Stimulated activated CD8-positive, alpha-beta memory T cell treated with anti-CD3 and anti-CD28 coated beads, Interleukin-2, amount 100 ng/mL, for 48 hours (primary cell): Measurements from ENCODE around the gene A1CF.

Experiments
- DNase-seq, 2 donors: peaks; one replicate each; pipeline ENCODE4 v3.0.0-alpha.2; 2020; ENCODE audit warnings: low read depth in 2 of 2

A1CF gene

DNA sequence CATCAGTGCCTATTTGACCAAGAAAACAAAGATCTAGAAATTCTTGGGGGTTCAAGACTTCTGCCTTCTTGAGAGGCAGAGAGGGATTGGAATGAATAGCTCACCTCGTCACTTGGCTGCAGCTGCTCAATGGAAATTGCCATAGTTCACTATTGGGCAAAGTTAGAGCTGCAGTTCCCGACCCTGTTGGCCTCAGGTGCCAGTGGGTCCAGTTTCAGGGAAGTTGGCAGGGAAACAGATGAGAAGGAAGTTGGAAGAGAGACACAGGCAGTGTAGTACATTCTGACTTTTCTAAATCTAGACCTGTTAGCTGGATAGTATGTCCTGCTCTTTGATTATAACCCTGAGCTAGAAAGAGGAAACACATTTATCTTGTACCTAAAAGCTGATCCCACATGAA, 19.1 kb downstream of the A1CF start:
- no peak for DNase-seq

DNA sequence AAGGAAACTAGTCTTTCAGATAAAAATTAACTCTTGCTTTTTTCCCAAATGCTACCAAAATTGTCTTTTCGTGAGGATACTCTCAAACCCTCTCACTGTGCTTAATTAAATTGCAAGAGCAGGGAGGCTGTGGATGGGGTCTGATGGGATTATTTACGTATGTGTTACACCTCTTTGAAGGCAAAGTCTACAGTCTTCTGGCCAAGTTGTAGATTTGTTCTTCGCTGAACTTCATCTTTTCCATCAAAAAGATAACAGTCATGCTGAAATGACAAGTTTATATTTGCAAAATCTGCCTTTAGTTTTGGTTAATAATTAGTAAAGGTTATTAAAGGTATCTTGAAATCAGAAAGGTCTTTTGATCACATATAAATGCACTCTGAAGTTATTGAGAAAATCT, 22.7 kb downstream of the A1CF start:
- no peak for DNase-seq

DNA sequence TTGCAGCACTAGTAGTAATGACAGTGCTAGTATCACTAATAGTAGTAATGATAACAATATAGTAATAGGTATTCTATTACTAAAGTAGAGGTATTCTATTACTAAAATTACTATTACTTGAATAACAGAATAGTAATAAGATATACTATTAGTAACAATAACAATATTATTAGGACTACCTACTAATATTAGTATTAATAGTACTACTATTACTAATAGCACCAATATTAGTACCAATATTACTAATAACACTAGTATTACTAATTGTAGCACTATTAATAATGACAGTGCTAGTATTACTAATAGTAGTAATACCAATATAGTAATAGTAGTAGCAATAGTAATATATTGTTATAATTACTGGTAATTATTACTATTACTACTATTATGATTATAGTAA, 24.1 kb downstream of the A1CF start:
- no peak for DNase-seq

DNA sequence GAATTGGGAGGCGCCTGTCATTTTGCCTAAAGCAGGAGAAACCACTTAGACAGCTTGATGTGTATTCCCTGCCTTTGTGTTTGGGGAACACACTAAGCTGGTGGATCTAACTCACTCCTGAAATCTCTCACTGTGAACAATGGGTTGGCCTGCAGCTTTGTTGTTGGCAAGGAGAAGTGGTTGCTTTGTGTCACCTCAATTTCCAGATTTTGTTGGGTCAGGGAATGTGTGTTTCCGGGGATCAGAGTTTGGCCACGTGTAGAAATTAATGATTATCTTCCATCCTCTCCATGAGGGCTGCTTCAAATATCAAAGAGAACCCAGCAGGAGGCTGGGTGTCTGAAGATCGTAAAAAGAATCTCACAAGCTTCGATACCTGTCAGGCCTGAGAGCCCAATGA, 27.8 kb downstream of the A1CF start:
- no peak for DNase-seq

DNA sequence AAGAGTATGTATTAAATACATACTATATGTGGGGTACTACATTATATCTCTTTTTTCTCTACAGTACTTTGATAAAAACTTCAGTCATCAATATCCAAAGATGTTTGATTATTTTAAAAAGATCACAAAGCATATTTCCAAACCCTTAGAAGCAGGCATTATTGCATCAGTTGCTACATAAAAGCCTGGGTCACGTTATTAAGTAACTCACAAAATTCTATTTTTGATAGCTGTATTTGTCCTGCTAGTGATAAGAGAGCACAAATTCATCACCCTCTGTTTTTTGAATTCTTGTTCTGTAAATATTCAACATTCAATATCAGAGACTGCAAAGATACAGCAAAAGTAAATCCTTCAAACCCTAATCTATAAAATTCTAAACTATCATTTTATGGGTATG, 30.0 kb downstream of the A1CF start:
- DNase-seq: no peak

DNA sequence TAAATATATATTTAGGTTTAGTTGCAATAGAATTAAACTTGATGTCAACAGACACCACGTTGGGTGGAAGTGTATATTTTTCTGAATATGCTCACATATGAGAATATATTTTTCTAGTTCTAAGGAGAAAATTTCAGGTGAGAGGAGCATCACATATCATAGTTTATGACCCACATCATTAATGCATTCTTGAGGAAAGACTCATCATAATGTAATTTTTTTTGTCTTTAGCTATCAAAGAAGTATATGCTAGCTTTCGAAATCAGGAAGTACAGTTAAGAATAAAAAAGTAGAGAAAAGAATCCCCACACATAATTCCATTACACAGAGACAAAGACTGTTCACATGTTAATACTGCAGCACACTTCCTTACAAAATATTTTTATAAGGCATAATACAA, 30.4 kb downstream of the A1CF start:
- no peak for DNase-seq

DNA sequence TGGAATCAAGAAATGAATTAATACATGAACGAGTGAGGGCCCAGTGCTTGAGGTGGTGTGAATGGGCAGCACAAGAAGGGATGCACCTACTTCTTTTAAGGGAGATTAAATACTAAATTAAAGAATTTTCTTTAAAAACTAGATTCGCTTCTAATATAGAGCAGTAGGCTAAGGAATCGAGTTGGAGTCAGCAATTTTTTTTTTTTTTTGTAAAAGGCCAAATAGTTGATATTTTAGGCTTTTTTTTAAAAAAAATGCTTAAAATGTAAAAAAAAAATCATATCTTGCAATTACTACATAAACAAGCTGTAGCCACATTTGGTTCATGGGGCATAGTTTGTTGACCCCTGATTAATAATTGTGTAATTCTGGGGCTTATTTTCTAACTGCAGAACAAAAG, 31.9 kb downstream of the A1CF start:
- no peak for DNase-seq

DNA sequence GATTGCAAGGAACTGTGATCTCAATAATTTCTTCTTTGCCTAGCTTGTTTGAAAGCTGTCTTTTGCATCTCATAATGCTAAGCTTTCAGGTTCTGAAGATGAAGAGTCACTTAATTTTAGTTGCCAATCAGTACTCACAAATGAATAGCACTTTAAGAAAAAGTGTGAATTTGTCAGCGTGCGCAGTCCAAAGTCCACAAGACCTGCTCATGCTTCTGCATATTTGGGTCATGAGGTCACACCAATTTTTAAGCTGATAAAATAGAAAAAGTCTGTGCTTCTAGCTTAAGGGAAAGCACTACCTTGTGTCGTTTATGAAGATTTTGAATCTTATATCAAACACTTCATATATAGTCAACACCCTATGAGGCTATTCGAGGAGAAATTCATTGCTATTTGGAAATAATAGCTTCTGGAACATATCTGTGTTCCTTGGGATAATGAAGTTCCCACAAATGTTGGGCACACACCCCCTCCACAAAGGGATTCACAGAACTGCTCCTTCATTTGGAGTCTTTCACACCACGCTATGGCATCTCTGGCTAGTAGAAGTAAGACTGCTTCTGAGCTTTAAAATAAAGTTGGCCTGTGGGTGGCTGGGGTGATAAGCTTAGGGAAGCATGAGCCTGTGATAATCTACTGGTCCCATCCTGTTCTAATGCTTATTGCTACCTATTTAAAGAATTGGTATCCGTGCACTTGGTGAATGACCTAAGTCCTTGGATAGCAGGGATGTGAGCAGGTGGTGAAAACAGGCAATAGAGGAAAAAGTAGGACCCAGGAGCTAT, 33.3 kb downstream of the A1CF start:
- no peak for DNase-seq

DNA sequence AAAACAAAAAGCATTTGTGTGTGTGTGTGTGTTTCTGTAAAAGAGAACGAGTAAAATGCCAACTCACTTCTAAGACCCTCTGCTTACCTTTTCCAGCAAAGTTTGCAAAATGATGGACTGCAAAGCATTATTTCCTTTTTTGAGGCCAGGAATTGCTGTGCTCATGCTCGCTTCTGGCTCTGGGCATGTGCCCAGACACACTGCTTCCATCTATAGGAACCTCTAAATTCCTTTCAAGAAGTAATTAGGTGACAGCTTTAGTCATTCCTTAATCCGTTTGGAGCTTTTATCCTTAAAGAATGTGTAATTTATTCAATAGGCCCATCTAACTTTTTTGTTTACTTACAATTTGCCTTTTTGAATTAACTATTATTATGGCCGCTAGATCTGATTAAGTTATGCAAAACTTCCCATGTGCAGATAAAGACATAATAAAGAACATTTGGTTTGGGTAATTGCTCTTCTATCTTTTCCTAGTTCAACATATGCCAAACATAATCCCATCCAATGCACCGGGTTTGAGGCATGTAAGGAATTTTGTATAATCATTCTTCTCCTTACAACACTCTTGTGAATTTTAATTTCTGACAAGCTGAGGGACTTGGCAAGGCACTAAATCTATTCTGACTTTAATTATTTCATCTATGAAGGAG, 34.7 kb downstream of the A1CF start:
- DNase-seq: no peak

DNA sequence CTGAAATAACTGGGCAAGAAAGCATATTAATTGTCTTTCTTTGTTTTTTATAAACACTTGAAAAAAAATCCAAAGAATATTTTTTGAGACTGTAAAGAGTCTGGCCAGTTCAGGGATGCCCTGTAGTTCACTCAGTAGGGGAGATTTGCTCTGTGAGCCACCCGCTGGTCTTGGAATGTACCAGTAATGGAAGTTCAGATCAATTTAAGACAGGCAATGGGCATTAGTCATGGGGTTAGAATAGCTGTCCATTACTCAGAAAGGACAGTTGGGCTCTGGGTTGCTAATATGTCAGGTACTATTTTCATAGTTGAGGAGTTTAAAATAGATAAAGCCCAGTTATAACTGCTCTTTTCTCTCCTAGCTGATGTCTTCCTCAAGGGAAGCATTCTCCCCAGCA, 38.7 kb downstream of the A1CF start:
- no peak for DNase-seq

DNA sequence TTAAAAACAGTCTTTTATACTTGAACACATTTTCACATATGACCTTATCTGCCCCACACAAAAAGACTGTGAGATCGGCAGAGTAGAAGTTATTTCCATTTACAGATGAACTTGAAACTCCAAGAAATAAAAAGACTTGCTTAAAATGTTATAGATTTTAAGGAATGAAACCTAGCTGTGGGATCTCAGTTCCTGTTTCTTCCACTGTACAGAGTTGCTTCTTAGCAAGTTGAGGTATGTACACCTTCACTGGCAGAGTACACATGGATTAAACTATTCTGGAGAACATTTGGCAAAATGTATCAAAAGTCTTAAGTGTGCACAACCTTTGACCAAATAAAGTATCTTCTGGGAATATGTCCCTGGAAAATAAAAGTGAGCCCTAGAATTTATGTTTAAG, 48.3 kb downstream of the A1CF start:
- DNase-seq: no peak

DNA sequence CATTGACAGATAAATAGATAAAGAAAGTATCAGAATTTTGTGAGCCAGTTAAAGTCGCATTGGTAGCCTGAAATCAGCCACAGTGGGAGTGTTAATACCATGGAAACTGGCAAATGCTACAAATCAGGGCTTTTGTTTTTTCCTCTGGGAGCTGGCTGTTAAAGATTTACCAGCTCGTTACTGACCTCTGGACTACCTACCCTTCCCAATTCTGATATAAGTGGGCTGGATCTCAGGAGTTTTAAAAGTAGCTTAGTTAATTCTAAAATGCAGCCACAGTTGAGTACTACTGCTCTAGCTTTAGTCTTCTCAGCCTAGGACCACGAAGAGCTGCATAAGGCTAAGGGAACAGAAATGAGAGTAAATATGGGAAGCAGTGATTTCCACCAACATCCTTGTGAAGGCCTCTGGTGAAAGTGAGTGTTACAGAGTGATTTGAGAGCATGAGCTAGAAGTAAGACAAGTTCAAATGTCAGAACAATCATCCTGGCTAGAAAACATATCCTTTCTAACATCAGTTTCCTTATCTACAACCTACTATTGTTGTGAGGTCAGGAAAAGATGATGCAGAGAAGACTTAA, 53.2 kb downstream of the A1CF start:
- no peak for DNase-seq

DNA sequence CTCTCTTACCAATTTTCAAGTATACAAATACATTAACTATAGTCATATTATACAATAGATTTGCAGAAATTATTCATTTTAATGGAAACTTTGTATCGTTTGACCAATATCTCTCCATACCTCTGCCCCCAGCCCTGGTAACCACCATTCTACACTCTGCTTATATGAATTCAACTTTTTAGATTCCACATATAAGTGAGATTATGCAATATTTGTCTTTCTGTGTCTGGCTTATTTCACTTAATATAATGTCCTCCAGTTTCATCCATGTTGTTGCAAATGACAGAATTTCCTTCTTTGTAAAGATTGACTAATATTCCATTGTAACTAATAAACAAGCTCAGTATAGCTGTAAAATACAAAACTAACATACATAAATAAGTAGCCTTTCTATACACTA, 55.4 kb downstream of the A1CF start:
- no peak for DNase-seq

DNA sequence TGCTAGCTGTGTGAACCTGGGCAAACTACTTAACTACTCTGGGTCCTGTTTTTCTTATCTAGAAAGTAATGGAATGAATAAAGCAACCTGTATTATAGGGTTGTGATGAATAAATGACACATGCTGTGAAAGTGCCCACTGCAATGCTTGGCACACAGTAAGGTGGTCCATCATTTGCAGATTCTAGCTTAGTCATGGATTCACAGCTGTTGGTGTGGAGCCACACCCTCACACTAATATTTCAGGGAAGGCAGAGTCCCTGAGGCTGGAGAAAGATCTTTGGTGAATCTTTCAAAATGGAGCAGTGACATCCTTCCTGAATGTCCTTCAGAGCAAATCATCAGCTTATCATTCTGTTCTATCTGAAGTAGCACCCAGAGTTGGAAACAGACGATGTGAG, 60.6 kb downstream of the A1CF start:
- no peak for DNase-seq

DNA sequence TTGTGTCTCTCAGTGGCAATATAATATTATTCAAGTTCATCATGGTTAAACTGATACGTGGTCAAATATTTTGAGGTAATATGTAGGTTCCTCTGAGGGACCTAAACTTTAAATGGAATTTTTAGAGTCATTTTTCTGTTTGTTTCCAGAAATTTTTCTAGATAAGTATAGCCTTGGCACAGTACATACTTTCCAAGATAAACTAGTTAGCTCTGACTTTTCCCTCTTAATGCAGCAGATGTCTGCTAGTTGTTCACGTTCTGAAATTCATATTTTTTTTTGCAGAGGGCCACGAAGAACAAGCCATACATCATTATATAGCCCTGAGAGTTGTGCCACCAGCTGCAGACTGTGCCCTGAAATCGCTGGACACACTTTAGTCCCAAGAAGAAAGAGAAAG, 61.6 kb downstream of the A1CF start:
- no peak for DNase-seq

DNA sequence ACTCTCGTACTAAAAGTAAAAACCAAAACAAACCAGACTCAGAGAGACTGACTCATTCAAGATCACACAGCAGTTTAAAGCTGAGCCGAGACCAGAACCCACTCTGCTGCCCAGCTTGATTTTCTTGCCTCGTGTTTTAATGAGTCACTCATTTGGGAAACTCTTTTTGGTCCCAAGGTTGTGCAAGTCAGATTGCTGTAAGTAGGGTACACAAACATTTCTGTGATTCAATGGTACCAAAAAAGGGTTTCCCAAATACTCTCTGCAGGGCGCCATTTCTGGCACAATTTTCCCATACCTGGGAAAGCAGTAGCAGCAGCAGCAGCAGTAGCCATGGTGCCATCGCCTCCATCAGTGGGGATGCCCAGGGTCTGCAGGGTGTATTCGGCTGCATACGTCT, 75.8 kb downstream of the A1CF start:
- DNase-seq: no peak

DNA sequence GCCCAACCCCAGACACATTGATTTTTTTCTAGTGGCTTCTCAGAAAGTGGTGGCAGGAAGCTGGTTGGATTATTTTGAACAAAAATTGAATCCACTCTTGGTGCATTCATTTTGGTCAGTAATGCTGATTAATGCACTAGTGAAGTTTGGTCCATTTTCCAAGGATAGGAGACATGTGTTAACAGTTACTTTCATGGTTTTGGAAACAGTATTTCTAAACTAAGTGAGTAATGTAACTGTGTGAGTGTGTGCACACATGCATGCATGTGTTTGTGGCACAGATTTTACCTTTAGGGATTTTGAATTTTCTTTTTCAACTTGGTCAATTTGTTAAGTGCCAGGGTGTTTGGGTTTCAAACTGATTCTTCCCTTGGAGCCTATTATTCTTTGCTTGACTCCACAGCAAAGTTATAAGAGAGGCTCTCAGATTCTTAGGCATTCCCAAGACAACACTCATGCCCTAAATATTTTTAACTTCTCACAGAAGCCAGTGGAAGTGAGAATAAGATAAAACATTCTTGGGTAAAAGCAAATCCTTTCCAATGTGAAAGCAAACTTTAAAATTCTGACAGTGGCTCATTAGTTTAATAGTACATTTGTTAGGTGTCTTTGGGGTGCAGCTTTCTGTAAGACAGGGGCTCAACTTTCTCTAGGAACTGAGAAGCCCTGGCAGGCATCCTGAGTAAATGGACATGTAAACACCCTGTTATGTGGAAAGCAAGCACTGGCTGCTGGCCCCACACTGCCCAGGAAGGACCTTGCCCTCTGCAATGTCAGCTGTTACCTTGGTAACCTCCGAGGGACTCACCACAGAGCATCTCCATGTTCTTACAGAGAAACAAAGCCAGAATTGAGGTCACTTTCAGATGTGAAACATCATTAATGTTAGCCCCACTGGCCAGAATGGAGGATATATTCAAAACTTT, 77.3 kb downstream of the A1CF start:
- no peak for DNase-seq

DNA sequence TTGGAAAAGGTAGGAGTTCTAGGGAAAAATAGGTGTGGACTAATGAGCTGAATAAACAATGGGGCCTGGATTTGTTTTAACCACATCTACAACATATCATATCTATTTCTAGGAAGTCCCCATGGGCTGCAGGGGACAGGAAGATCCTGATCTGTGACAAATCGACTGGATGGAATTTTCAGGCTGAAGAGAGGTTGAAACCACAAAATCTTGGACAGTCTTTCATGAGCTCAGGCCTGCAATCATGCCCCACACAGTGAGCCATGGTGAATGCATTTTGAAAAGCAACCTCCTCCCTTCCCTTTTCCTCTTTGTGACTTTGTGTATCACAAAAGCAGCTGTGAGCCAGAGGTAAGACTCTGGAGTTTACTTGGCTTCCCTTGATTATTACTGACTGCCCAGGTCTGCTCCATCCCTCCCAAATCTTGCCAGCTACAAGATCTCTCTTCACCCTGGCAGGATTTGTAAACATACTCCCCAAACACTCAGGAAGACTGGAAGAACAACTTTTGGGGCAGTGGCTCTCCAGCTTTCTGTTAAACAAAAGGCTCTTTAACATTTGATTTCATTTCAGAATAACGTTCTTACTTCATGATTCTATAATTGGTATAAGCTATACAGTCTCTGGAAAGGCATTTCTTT, 79.3 kb downstream of the A1CF start:
- no peak for DNase-seq

DNA sequence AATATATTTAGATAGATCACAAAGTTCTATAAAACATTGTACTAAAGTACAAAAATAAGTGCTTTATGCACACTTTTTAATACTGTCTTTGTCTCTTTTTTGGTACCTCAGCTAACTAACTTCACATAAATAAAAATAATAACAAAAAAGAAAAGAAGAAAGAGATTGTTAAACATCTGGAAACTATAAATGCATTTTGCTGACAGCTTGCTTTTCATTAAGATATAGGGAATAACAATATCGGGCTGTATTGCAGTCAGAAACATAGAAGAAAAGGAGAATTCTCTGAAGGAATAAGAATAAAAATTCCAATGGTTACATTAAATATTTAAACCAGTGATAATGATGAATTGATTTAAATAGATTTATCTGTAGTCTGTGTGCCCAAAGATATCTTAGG, 85.8 kb downstream of the A1CF start:
- DNase-seq: no peak

DNA sequence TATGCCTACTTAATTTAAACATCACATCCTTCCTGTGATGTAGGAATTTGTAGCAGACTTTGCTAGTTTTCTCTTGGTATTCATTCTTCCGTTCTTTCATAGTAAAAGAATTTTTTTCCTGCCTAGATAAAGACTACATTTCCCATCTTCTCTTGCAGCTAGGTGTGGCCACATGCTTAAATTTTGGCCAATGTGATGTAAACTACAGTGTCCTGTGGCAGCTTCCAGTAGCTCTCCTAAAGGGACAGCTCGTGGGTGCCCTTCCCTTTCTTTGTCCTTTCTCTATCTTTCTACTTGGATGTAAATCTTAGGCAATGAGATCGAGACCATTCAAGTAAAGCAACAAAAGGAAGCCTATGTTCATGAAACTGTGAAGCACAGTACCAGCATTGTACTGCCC, 87.1 kb downstream of the A1CF start:
- DNase-seq: no peak

DNA sequence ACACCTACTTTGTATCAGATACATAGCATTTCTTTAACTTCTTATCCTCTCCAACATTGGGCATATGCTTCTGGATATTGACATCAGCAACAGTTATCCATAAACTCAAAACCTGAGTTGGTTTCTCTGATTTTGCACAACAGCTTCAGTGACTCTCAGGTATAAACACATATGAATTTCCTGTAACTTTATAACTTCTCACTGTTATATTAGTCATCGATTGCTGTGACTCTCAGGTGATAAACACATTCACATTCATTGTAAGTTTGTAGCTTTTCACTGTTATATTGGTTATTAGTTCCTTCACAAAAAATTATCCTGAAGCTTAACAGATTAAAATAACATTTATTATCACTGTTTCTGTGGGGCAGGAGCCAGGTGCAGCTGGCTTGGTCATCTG, 88.7 kb downstream of the A1CF start:
- no peak for DNase-seq

DNA sequence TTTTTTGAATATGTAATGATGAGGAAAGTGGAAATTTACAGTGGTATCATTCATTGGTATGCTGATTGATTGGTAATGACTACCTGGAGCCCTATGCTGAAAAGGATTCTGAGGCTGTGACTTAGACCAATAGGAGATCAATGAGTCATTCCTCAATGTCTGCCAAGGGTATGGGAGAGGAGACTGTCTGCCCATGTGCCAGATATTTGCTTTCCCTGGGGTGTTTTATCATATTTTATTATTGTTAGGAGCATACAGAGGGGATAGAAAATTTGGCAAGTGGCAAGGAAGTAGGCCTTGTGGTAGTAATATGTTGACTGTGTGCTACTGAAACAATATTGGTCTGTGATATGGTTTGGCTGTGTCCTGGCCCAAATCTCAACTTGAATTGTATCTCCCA, 90.9 kb downstream of the A1CF start:
- DNase-seq: no peak
